Measurements from ENCODE around the gene IL17RC.

Gene IL17RC

GRCh38 chr3:9942934-9943690, 26.2 kb downstream of the IL17RC start:
- in situ Hi-C loops (cut with MboI; ENCODE audit: low sequenced_read_pairs), result no loop called here

- in situ Hi-C loops (cut with MboI; ENCODE audit: low sequenced_read_pairs), result no loop called here
These were observed 27.4 kb downstream of the IL17RC start for GRCh38 chr3:9944271-9944670.

DNA sequence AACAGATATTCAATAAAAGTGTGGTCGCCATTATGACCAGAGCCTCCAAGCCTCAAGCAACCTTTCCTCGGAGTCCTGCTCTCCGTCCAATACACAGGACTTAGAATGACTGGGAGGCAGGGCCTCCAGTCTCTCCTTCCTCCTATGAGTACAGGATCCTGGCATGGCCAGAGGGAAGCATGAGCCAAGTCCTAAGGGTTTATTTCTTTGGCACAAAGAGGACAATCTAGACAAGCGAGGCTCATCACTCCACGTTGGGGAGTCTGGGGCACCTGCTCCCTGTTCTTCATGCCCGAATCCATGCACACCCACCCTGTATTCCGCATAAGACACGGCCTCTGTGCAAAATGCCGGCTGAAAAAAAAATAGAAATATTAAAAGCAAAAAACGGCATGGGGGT, 28.5 kb downstream of the IL17RC start:
- in situ Hi-C loops (cut with MboI; ENCODE audit: low sequenced_read_pairs), result no loop called here

- in situ Hi-C loops (cut with MboI; ENCODE audit: low sequenced_read_pairs), result no loop called here
These were observed 29.5 kb downstream of the IL17RC start for GRCh38 chr3:9946112-9947024.

DNA sequence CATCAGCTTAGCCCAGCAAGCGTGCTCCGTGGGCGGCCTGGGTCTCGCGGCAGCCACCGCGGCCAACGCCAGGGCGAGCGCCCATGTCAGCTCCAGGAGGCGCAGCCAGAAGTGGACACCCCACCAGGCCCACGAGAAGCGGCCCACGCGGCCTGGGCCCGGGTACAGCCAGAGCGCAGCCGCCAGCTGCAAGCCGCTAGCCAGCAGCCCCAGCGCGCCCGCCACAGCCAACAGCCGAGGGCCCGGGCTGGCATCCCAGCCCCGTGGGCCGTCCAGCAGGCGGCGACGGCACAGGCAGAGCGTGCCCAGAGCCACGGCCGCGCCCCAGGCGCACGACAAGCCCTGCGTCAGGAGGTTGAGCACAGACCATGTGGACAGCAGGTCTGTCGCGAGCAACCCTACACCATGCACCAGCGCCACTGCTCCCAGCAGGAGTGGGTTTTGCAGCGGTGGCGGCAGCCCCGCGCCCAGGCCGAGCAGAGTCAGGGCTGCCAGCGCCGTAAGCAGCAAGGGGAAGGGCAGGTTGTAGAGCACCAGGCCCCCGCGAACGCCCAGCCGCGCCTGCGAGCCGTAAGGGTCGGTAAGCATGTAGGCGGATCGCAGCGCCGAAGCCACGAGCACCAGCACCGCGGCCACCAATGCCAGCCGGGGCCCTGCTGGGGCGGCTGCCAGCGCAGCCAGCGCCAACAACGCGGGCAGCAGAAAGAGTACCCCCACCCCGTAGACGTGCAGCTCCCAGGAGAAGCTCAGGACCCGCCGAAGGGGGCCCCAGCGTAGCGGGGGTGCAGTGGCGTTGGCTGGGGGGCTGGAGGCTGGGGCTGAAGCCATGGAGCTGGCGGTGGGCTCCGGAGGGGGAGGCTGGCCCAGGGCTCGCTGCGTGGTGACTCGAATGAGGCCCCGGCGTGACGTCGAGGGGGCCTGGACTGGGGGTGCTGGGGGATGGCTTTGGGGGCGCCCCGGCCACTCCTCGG, 30.4 kb downstream of the IL17RC start:
- in situ Hi-C loops (cut with MboI; ENCODE audit: low sequenced_read_pairs), result no loop called here

DNA sequence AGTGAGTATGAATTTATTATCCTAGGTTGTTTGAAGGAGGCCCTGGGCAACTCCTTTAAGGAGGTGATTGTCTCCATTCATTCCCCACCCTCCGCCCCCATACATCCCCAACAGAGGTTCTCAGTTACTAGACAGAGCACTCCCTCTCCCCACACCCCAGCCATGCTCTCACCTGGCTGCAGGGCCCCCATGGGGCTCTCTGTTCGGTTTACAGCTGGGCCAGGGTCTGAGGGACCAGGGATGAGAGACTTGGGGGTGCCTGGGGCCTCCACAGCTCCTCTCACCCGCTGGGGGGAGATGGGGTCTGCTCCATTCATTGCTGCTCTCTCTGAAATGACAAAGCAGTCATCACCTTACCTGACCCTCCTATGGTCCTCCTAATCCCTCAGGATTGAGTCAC, 31.7 kb downstream of the IL17RC start:
- in situ Hi-C loops (cut with MboI; ENCODE audit: low sequenced_read_pairs), result no loop called here

- in situ Hi-C loops (cut with MboI; ENCODE audit: low sequenced_read_pairs), result no loop called here
These were observed 32.2 kb downstream of the IL17RC start for GRCh38 chr3:9949115-9949514.

GRCh38 chr3:9949626-9950025, 32.7 kb downstream of the IL17RC start:
- in situ Hi-C loops (cut with MboI; ENCODE audit: low sequenced_read_pairs), result no loop called here

GRCh38 chr3:9951126-9951525, 34.2 kb downstream of the IL17RC start:
- in situ Hi-C loops (cut with MboI; ENCODE audit: low sequenced_read_pairs), result no loop called here

DNA sequence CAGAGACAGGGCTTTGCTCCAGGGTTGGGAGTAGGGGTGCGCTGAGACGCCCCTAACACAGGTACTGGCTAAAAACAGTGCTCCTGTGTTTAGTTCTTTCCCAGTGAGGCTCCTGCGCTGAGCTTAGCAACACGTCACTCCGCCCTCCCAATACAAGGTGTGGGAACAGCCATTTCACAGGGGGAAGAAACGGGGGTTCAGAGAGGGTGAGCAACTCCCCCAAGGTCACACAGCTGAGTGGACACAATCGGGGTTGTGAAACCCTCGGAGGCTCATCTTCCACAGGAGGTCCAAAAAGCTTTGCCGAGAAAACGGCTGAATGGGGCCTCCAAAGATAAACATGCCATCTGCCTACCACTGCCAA, 34.7 kb downstream of the IL17RC start:
- in situ Hi-C loops (cut with MboI; ENCODE audit: low sequenced_read_pairs), result no loop called here

DNA sequence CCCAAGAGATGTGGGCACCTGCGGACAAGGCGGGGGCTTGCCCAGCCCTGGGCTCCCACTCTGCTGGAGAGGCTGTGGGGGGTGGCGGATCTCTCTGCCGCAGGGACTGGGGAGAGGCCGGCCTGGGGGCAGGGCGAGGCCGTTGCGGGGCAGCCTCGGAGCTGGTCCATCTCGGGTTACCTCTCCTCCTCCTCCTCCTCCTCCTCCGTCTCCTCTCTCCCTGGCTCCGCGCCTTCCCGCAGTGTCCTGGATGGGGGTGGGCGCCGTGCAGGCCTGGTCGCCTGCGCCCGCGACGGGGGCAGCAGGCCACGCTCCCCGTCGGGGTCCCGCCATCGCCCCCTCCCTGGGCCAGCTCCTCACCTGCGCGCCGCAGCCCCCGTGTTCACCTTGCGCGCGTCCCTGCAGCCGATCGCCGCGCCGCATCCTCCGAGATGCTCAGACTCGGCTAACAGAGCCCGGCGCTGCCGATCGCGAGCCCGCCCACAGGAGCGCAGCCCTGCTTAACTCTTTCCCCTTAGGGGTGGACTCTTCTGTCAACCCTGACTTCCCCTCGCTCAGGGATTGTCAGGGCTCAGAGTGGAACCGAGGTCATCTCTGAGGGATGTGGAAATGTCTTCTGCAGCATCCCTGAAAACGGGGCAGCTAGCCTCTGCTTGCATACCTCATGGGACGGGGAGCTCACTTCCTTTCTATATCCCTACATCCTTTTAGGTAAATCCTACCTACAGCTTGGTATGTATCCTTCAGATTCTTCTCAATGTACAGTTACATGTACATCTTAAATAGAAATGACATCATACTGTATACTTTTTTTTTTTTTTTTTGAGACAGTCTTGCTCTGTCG, 35.3 kb downstream of the IL17RC start, which contains the start of gene PRRT3:
Gene PRRT3 (minus strand): TSS at position 447 of the 844 bp plus-strand sequence. CDS start 2,293 bp downstream, outside the sequence.
- in situ Hi-C loops (cut with MboI; ENCODE audit: low sequenced_read_pairs), result no loop called here

GRCh38 chr3:9955067-9955502, 38.2 kb downstream of the IL17RC start:
- in situ Hi-C loops (cut with MboI; ENCODE audit: low sequenced_read_pairs), result no loop called here

DNA sequence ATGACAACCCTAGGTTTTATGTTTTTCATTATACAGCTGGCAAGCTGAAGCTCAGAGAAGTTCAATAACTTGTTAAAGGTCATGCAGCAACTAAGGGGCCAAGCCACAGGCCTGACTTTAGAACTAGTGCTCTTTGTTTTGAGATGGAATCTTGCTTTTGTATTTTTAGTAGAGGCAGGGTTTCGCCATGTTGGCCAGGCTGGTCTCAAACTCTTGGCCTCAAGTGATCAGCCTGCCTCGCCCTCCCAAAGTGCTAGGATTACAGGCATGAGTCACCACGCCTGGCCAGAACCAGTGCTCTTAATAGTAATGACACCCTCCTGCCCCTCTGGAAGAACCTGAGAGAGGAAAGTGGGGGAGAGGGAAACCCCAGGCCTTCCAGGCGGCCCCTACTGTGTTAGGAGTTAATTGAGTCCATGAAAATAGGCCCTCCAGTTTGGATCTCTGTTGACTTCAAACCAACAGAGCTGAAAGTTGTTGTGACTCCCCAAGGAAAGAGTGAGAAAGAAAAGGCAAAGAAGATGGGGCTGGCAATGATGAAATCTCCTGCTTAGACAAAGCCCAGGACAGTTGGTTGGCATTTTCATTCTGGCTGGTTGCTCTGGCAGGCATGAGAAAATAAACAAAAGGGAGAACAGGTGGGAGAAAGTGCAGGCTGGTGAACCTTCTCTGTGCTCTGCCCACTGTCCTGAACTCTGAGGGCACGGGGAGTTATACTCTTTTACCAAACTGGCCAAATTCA, 38.9 kb downstream of the IL17RC start:
- in situ Hi-C loops (cut with MboI; ENCODE audit: low sequenced_read_pairs), result no loop called here

DNA sequence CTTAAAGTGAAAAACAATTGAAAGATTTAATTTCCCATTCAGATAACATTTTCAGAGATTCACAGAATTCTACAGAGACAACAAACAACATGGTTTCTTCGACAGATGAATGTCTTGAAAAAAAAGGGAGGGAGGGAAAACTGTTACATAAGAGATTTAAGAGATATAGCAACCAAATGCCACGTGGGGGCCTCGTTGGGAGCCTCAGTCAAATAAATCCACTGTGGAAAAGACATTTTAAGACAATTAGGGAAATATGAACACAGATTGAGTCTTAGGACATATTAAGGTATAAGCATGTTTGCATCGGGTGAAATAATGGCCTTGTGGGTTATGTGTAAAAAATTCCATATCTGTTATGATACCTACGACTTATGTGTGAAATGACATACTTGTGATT, 40.3 kb downstream of the IL17RC start:
- in situ Hi-C loops (cut with MboI; ENCODE audit: low sequenced_read_pairs), result no loop called here

DNA sequence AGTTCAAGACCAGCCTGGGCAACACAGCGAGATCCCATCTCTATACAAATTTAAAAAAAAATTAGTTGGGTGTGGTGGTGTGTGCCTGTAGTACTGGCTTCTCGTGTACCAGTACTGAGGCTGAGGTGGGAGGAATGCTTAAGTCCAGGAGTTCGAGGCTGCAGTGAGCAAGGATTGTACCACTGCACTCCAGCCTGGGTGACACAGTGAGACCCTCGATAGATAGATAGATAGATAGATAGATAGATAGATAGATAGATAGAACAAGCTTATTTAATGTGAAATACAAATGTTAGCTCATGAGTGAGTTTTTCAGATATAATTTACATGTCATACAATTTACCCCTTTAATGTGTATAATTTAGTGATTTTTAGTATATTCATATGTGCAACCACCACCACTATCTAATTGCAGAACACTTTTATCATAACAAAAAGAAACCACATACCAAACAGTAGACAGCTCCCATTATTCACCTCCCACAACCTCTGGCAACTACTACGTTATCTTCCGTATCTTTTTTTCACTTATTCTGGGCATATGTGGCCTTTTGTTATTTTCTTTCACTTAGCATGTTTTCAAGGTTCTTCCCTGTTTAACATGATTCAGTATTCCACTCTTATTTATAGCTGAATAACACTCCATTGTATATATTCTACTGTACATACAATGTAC, 48.4 kb downstream of the IL17RC start:
- in situ Hi-C loops (cut with MboI; ENCODE audit: low sequenced_read_pairs), result no loop called here

- in situ Hi-C loops (cut with MboI; ENCODE audit: low sequenced_read_pairs), result no loop called here
These were observed 49.9 kb downstream of the IL17RC start for GRCh38 chr3:9966841-9967240.

- in situ Hi-C loops (cut with MboI; ENCODE audit: low sequenced_read_pairs), result no loop called here
These were observed 52.7 kb downstream of the IL17RC start for GRCh38 chr3:9969632-9970019.

- in situ Hi-C loops (cut with MboI; ENCODE audit: low sequenced_read_pairs), result no loop called here
These were observed 53.2 kb downstream of the IL17RC start for GRCh38 chr3:9970020-9970652.

All from HL-60/S4 treated with retinoic acid at 250 ng/mL for 4 days and 3 days (cell line).